ENCODE data around the gene KRT74.

- TF ChIP-seq GATA2 (IDR thresholded peaks at IDR 0.05; ENCODE audit: low read depth, low read length) (no peak), GATA3 (IDR thresholded peaks at IDR 0.05; ENCODE audit: low read depth, low read length) (no peak)
Observed at GRCh38 chr12:52613384-52614030, 39.9 kb upstream of the KRT74 start.
